HepG2 (cell line): ENCODE data around the gene SLC6A12. TPM values are rescaled to one million over a fixed set of nuclear protein-coding genes. Genes with fewer than 3 reads are reported as not detected.

Source experiments
- ASH2L ChIP-seq: fragments of 300-600, 200-600 bp; sonication (generic); IDR thresholded peaks from 2 replicates; pipeline ENCODE4 v1.7.0; 2017; ENCODE audit warnings: low read depth, mild to moderate bottlenecking, moderate library complexity, mixed read lengths, low read length; ENCODE audit not compliant: insufficient read length
- GATAD2A ChIP-seq: IDR thresholded peaks from 2 replicates; pipeline ENCODE4 v1.6.1; 2016
- GPN1 ChIP-seq: sonication (generic); formaldehyde crosslinking; IDR thresholded peaks from 2 replicates; pipeline ENCODE4 v1.5.1; 2020; ENCODE audit warnings: missing genetic modification reagents, borderline replicate concordance
- MED13 ChIP-seq: sonication (generic); formaldehyde crosslinking; IDR thresholded peaks from 2 replicates; pipeline ENCODE4 v1.5.0; 2020; ENCODE audit warnings: missing genetic modification reagents
- TAF1 ChIP-seq: sonication (generic); formaldehyde crosslinking; IDR thresholded peaks from 2 replicates; pipeline ENCODE4 v1.4.0; 2020; ENCODE audit warnings: missing genetic modification reagents
- ZFP62 ChIP-seq: sonication (generic); formaldehyde crosslinking; IDR thresholded peaks from 2 replicates; pipeline ENCODE4 v1.4.0; 2020; ENCODE audit warnings: missing genetic modification reagents
- ZNF546 ChIP-seq: sonication (generic); formaldehyde crosslinking; conservative IDR thresholded peaks from 2 replicates; pipeline ENCODE4 v1.8.1; 2023; ENCODE audit warnings: mild to moderate bottlenecking, missing genetic modification reagents
- ZNF567 ChIP-seq: sonication (generic); formaldehyde crosslinking; IDR thresholded peaks from 2 replicates; pipeline ENCODE4 v1.8.1; 2023; ENCODE audit warnings: mild to moderate bottlenecking, missing genetic modification reagents, borderline replicate concordance
- ZNF614 ChIP-seq: IDR thresholded peaks from 2 replicates; pipeline ENCODE4 v1.6.1; 2018; ENCODE audit warnings: missing biosample characterization, missing genetic modification reagents, inconsistent platforms, borderline replicate concordance
- polyA plus RNA-seq, 8 experiments: library from polyadenylated mRNA; depleted of rRNA in 3 of 8; stranded (reverse) in 7 of 8; unstranded in 1 of 8; fragments of >200 nt; fragmentation: Illumina TruSeq in 4 of 8; extraction: Trizol in 4 of 8; gene quantifications; 2 replicates each; pipeline versions ENCODE4 v1.2.1 to v1.2.3, GENCODE V29; 2011 to 2016; ENCODE audit warnings: low read depth in 4 of 8, missing spikeins in 1 of 8, mixed read lengths in 1 of 8; ENCODE audit not compliant: insufficient read depth in 1 of 8
- total RNA-seq, 5 experiments: library from RNA; depleted of rRNA; stranded (reverse); fragments of >200 nt; fragmentation: Illumina TruSeq; extraction: Trizol; gene quantifications; 2 replicates each; pipeline ENCODE4 v1.2.3, GENCODE V29; 2016; ENCODE audit warnings: low read depth in 1 of 5
- TF ChIP-seq, protein P1 (sequence below): sonication (generic); formaldehyde crosslinking; IDR thresholded peaks from 2 replicates; pipeline ENCODE4 v1.5.1; 2020; ENCODE audit warnings: mild to moderate bottlenecking, missing genetic modification reagents, moderate library complexity
- TF ChIP-seq, protein P2 (sequence below): IDR thresholded peaks from 2 replicates; pipeline ENCODE4 v1.6.1; 2016
- TF ChIP-seq, protein P3 (sequence below): sonication (generic); formaldehyde crosslinking; IDR thresholded peaks from 2 replicates; pipeline ENCODE4 v1.5.1; 2020; ENCODE audit warnings: mild to moderate bottlenecking, missing genetic modification reagents, borderline replicate concordance
- TF ChIP-seq, protein P4 (sequence below): sonication (generic); formaldehyde crosslinking; conservative IDR thresholded peaks from 2 replicates; pipeline ENCODE4 v1.4.0; 2020; ENCODE audit warnings: missing genetic modification reagents
- TF ChIP-seq, protein P5 (sequence below): sonication (generic); formaldehyde crosslinking; IDR thresholded peaks from 2 replicates; pipeline ENCODE4 v1.8.0; 2023; ENCODE audit warnings: mild to moderate bottlenecking, missing genetic modification reagents

SLC6A12 gene
- total and polyA plus RNA-seq, 2 of the 13 experiments (the other 11 are each of a cell fraction or from before 2014, with no cell fraction given), result 3.7 to 18.8 TPM

DNA sequence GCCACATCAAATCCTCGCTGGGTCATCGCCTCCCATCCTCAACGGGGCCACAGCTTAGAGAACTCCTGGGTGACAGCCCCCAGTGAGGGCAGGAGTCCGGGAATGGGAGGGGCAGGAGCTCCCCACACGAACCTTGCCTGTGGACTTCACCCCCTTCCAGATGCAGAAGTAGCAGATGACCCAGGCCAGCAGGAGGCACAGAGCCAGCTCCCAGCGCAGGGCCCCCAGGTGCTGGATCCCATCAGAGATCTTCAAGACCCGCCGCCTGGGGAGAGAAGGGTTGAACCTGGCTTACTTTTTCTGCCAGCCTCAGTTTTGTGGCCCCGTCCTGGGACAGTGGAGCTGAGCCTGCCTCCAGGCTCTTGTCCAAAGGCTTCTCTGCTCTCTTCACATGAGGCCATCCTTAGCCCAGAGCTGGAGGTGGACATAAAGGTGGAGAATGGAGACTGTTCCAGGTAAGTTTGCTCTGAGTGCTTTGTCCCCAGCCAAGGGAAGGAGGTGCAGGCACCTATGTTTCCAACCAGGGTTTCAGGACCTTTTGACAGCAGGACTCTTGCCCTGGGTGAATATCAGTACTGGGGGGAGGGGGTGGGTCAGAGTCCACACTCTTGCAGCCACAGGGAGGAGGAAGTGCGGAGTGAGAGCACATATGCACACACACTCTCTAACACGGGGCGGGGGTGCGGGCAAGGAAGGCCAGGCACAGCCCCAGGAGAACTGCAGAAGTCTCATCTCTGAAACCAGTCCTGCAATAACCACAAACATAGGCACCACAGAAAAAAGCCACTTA lies 23.3 kb upstream of the SLC6A12 start (continued):
- TF ChIP-seq ZNF546 (CRISPR knock-in tag), result no peak
- no peak for TF ChIP-seq ZNF567
- TF ChIP-seq, protein P1, sequence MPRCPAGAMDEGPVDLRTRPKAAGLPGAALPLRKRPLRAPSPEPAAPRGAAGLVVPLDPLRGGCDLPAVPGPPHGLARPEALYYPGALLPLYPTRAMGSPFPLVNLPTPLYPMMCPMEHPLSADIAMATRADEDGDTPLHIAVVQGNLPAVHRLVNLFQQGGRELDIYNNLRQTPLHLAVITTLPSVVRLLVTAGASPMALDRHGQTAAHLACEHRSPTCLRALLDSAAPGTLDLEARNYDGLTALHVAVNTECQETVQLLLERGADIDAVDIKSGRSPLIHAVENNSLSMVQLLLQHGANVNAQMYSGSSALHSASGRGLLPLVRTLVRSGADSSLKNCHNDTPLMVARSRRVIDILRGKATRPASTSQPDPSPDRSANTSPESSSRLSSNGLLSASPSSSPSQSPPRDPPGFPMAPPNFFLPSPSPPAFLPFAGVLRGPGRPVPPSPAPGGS, result no peak
- TF ChIP-seq TAF1 (CRISPR knock-in tag), result 0 out of 2 replicates have a peak, but pooled peaks have one; percentile 14
- TF ChIP-seq GATAD2A, result peak; percentile 38; the same call in 1 of the 2 replicates
- TF ChIP-seq ASH2L, result peak; percentile 86
- TF ChIP-seq GPN1 (CRISPR knock-in tag), result no peak
- TF ChIP-seq ZFP62 (CRISPR knock-in tag), result no peak
- TF ChIP-seq, protein P2, sequence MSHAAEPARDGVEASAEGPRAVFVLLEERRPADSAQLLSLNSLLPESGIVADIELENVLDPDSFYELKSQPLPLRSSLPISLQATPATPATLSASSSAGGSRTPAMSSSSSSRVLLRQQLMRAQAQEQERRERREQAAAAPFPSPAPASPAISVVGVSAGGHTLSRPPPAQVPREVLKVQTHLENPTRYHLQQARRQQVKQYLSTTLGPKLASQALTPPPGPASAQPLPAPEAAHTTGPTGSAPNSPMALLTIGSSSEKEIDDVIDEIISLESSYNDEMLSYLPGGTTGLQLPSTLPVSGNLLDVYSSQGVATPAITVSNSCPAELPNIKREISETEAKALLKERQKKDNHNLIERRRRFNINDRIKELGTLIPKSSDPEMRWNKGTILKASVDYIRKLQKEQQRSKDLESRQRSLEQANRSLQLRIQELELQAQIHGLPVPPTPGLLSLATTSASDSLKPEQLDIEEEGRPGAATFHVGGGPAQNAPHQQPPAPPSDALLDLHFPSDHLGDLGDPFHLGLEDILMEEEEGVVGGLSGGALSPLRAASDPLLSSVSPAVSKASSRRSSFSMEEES, result no peak
- TF ChIP-seq, protein P3, sequence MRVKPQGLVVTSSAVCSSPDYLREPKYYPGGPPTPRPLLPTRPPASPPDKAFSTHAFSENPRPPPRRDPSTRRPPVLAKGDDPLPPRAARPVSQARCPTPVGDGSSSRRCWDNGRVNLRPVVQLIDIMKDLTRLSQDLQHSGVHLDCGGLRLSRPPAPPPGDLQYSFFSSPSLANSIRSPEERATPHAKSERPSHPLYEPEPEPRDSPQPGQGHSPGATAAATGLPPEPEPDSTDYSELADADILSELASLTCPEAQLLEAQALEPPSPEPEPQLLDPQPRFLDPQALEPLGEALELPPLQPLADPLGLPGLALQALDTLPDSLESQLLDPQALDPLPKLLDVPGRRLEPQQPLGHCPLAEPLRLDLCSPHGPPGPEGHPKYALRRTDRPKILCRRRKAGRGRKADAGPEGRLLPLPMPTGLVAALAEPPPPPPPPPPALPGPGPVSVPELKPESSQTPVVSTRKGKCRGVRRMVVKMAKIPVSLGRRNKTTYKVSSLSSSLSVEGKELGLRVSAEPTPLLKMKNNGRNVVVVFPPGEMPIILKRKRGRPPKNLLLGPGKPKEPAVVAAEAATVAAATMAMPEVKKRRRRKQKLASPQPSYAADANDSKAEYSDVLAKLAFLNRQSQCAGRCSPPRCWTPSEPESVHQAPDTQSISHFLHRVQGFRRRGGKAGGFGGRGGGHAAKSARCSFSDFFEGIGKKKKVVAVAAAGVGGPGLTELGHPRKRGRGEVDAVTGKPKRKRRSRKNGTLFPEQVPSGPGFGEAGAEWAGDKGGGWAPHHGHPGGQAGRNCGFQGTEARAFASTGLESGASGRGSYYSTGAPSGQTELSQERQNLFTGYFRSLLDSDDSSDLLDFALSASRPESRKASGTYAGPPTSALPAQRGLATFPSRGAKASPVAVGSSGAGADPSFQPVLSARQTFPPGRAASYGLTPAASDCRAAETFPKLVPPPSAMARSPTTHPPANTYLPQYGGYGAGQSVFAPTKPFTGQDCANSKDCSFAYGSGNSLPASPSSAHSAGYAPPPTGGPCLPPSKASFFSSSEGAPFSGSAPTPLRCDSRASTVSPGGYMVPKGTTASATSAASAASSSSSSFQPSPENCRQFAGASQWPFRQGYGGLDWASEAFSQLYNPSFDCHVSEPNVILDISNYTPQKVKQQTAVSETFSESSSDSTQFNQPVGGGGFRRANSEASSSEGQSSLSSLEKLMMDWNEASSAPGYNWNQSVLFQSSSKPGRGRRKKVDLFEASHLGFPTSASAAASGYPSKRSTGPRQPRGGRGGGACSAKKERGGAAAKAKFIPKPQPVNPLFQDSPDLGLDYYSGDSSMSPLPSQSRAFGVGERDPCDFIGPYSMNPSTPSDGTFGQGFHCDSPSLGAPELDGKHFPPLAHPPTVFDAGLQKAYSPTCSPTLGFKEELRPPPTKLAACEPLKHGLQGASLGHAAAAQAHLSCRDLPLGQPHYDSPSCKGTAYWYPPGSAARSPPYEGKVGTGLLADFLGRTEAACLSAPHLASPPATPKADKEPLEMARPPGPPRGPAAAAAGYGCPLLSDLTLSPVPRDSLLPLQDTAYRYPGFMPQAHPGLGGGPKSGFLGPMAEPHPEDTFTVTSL (CRISPR knock-in tag), result peak; percentile 17; the same call in 1 of the 2 replicates
- TF ChIP-seq, protein P4, sequence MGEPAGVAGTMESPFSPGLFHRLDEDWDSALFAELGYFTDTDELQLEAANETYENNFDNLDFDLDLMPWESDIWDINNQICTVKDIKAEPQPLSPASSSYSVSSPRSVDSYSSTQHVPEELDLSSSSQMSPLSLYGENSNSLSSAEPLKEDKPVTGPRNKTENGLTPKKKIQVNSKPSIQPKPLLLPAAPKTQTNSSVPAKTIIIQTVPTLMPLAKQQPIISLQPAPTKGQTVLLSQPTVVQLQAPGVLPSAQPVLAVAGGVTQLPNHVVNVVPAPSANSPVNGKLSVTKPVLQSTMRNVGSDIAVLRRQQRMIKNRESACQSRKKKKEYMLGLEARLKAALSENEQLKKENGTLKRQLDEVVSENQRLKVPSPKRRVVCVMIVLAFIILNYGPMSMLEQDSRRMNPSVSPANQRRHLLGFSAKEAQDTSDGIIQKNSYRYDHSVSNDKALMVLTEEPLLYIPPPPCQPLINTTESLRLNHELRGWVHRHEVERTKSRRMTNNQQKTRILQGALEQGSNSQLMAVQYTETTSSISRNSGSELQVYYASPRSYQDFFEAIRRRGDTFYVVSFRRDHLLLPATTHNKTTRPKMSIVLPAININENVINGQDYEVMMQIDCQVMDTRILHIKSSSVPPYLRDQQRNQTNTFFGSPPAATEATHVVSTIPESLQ (CRISPR knock-in tag), result no peak
- TF ChIP-seq ZNF614, result 0 out of 2 replicates have a peak, but pooled peaks have one; percentile 22
- TF ChIP-seq, protein P5, sequence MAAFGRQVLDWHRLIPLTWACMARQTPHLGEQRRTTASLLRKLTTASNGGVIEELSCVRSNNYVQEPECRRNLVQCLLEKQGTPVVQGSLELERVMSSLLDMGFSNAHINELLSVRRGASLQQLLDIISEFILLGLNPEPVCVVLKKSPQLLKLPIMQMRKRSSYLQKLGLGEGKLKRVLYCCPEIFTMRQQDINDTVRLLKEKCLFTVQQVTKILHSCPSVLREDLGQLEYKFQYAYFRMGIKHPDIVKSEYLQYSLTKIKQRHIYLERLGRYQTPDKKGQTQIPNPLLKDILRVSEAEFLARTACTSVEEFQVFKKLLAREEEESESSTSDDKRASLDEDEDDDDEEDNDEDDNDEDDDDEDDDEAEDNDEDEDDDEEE (CRISPR knock-in tag), result no peak
- no peak for TF ChIP-seq MED13 (CRISPR knock-in tag)
